ENCODE data around the gene EPN3.

DNA sequence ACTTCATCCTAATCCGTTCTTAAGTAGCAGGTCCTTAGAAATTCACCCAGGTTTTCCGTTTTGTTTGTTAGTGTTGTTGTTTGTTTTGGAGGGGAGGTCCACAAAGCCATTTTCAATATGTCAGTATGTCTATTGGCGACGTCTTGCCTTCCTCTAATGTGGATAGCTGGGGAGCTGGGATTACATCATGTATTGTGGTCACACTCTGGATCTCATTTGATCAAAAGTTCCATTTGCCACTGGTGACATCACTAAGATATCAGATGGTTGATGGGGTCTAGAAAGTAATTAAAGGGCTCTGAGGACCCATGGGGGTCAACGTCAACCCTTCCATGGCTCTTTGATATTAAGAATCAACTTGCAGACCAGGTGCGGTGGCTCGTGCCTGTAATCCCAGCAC lies 2.7 kb upstream of the EPN3 start:
- TF ChIP-seq, protein P1, sequence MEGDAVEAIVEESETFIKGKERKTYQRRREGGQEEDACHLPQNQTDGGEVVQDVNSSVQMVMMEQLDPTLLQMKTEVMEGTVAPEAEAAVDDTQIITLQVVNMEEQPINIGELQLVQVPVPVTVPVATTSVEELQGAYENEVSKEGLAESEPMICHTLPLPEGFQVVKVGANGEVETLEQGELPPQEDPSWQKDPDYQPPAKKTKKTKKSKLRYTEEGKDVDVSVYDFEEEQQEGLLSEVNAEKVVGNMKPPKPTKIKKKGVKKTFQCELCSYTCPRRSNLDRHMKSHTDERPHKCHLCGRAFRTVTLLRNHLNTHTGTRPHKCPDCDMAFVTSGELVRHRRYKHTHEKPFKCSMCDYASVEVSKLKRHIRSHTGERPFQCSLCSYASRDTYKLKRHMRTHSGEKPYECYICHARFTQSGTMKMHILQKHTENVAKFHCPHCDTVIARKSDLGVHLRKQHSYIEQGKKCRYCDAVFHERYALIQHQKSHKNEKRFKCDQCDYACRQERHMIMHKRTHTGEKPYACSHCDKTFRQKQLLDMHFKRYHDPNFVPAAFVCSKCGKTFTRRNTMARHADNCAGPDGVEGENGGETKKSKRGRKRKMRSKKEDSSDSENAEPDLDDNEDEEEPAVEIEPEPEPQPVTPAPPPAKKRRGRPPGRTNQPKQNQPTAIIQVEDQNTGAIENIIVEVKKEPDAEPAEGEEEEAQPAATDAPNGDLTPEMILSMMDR (IDR thresholded peaks at IDR 0.05), result no peak
- no peak for TF ChIP-seq POLR2A (IDR thresholded peaks at IDR 0.05)

Measured in heart left ventricle (tissue), 13 donors.